ENCODE data around the gene CCN6.

CCN6 gene

DNA sequence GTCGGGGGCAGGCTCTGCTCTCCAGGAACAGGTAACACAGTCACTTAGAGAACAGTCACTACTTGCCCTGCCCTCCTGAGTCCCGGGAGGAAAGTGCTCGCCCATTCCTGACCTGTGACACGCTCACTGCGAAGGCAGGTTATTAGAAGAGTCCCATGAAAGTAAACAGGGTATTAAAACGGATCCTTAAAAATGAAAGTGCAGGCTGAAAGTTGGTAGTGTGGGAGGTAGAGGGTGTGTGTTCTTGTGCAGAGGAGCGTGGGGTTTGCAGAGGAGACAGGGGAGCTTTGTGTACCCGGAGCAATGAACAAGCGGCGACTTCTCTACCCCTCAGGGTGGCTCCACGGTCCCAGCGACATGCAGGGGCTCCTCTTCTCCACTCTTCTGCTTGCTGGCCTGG lies at the start of gene CCN6:
CCN6 (plus strand) TSS at position 104 of the 400 bp plus-strand sequence; CDS start at position 358, 254 bp downstream.
- no peak within 1 kb of the TSS for H3K4me3 ChIP-seq (ENCODE audit: low read length)
- DNase-seq (ENCODE audit: low read depth): no peak
- TF ChIP-seq, protein P1, sequence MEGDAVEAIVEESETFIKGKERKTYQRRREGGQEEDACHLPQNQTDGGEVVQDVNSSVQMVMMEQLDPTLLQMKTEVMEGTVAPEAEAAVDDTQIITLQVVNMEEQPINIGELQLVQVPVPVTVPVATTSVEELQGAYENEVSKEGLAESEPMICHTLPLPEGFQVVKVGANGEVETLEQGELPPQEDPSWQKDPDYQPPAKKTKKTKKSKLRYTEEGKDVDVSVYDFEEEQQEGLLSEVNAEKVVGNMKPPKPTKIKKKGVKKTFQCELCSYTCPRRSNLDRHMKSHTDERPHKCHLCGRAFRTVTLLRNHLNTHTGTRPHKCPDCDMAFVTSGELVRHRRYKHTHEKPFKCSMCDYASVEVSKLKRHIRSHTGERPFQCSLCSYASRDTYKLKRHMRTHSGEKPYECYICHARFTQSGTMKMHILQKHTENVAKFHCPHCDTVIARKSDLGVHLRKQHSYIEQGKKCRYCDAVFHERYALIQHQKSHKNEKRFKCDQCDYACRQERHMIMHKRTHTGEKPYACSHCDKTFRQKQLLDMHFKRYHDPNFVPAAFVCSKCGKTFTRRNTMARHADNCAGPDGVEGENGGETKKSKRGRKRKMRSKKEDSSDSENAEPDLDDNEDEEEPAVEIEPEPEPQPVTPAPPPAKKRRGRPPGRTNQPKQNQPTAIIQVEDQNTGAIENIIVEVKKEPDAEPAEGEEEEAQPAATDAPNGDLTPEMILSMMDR (conservative IDR thresholded peaks at IDR 0.05; ENCODE audit: low read depth, low read length): no peak

DNA sequence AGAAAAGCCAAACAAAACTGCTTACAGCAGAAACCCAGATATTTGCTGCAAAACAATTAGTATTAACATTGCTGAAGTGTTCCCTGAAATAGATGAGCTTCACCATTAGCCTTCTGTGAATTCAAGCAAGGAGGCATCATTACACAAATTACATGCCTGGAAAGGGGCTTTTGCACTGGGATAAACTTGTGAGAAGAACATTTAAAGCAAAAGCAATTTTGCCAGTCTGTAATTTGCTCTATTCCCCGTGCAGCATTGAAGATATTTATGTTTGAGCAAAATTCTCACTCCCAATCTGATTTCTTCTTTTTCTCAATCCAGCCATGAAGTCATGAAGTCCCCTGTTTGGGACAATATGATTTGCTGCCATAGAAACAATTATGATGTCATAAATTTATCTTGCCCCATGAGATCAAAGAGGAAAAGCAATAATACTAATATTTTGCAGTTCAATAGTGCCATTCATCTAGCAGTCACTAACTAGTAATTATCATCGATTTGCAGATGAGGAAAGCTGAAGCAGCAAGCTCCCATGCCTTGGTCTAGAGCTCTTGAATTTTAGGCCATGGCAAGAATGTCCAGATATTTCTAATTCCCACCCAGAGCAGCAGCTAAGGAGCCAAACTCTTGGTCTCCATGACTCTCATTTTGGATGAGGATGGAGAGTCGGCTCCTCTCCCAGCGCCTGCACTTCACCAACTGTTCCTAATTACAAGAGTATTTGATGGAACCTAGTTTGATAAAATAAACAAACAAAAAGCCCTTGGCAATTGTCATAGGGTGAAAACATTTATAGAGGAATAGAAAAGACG lies 49.5 kb upstream of the CCN6 start:
- TF ChIP-seq, protein P1 (conservative IDR thresholded peaks at IDR 0.05; ENCODE audit: low read depth, low read length): no peak
- H3K4me3 ChIP-seq (ENCODE audit: low read length): no peak overlapping the region

GRCh38 chr6:112005013-112005371 lies 48.9 kb upstream of the CCN6 start:
- no peak overlapping the region for H3K4me3 ChIP-seq (ENCODE audit: low read length)
- DNase-seq (ENCODE audit: low read depth): no peak
- TF ChIP-seq, protein P1 (conservative IDR thresholded peaks at IDR 0.05; ENCODE audit: low read depth, low read length): no peak

More for the DNA sequence above, 49.5 kb upstream of the CCN6 start:
- DNase-seq (ENCODE audit: low read depth): no peak

DNA sequence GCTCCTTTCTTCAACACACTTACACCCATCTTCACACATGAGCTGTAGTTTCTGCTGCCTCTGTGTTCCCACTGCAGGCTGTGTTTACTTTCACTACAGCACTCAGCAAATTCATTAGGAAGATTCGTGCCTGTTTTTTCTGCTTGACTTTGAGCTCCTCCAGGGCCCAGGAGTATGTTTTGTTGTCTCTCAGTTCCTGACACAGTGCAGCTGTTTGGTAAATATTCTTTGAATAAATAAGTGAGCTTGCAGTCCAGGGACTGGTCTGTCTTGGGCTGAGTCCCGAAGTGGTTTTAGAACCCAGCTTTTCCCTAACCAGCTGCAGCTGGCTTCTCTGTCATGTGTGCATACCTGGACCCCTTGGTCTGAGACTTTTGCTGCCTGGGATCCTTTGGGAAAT lies 46.6 kb upstream of the CCN6 start:
- TF ChIP-seq, protein P1 (conservative IDR thresholded peaks at IDR 0.05; ENCODE audit: low read depth, low read length): no peak
- no peak for DNase-seq (ENCODE audit: low read depth)
- no peak overlapping the region for H3K4me3 ChIP-seq (ENCODE audit: low read length)

DNA sequence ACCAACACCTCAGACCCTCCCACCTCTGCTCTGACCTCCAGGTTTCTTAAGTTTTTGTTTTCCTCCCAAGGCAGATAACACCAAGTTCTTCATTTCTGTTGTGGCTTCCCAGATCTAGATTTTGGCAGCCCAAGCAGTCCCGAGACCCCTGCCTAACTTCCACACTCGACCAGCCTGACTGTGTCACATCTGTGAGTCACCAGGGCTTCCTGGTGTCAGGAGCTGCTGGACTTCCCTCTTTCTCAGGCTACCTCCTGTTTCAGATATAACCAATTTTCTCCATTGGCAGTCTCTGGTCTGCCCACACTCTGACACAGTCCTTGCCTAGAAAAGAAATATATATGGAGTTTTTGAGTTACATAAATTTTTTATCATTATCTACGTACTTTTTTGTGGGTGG lies 46.1 kb upstream of the CCN6 start:
- TF ChIP-seq, protein P1 (conservative IDR thresholded peaks at IDR 0.05; ENCODE audit: low read depth, low read length): no peak
- H3K4me3 ChIP-seq (ENCODE audit: low read length): no peak overlapping the region
- DNase-seq (ENCODE audit: low read depth): no peak

DNA sequence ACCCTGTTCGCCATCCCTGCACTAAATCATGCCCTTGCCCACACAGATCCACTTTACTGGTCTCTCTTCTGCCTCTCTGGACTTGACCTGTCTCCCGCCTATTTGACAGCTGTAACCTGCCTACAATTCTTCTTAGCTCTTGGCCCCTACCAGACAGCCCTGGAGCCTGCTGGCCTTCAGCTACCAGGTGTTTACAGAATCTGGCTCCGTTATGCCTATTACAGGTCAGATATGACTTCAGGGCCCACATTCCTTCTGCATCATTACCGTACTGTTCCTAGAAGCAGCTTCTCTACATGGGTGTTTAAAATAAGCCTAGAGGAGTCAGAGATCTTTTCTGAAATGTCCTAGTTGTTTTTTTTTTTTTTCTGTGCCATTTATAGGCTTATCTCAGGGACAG lies 45.4 kb upstream of the CCN6 start:
- no peak for DNase-seq (ENCODE audit: low read depth)
- TF ChIP-seq, protein P1 (conservative IDR thresholded peaks at IDR 0.05; ENCODE audit: low read depth, low read length): no peak
- H3K4me3 ChIP-seq (ENCODE audit: low read length): no peak overlapping the region

DNA sequence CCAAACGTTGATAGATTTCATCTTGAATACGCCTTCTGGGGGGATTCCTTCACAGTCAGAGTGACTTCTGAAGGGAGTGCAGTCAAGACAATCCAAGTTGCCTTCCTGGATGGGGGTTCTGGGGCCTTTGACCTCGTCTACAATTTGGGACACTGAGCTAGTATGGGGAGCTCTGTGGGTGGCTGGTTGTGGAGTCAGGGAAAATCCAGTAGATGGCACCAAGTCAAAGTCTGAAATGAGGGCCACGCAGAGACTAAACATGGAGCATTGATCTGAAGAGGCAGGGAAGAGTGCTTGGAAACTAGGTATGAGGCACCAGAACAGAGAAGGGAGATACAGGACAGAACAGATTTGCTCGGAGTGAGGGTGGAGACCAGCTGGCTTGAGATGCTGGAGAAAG lies 43.6 kb upstream of the CCN6 start:
- no peak for DNase-seq (ENCODE audit: low read depth)
- TF ChIP-seq, protein P1 (conservative IDR thresholded peaks at IDR 0.05; ENCODE audit: low read depth, low read length): no peak
- no peak overlapping the region for H3K4me3 ChIP-seq (ENCODE audit: low read length)
